GM18951 (cell line): Measurements from ENCODE around the gene IL1RAP.
"Not testable (repeated sequence)": the region's sequence is repeated elsewhere in the genome, so short reads cannot be mapped to it uniquely, and the experiment has no call there.

ENCODE experiments used
- POLR2A ChIP-seq: IDR thresholded peaks from 4 replicates; pipeline ENCODE4 v1.6.1; 2011; ENCODE audit warnings: mild to moderate bottlenecking; ENCODE audit not compliant: insufficient read length, insufficient read depth; ENCODE audit errors: extremely low read depth
- in situ Hi-C: fragments of 300-500 bp; cut with MboI; formaldehyde crosslinking; loops from one replicate; pipeline ENCODE4 v1.12.0; 2022; ENCODE audit warnings: low sequenced_read_pairs, mixed read lengths, inconsistent platforms; ENCODE audit not compliant: unreplicated experiment

Gene IL1RAP

DNA sequence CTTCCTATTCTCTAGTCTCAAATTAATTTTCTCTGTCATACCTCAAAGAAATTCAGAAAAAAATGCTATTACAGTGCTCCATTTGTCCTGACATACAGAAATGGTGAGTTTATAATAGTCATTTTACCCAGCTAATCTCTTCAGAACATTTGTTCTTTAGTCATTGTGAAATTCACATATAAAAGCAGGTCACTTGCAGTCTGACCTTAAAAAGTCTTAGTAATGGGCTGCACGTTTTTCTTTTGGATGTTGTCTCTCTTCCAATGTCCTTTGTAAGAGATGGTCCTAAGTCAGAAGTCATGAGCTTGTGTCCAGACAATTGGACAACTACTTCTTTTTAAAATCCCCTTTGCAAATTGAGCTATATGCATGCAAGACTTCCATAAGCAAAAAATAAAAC is 17.0 kb upstream of the IL1RAP start:
- in situ Hi-C loops: no loop called here
- TF ChIP-seq POLR2A: no peak

DNA sequence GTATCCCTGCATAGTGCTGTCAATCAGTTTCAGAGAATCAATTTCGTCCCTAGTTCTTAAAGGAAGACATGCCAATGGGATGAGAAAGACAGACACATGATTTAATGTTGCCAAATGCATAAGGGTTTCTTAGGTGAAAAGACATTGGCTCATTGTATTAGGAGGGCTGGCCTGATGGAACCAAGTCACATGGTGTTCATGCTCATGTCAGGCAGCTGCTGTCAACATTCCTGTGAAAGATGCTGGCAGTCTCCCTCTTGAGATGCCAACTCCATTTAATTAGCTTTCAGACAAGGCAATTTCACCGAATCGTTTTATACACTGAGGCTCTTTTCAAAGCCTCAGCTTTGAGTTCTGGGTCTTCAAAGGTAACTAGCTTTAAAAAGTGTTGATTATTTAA is 16.1 kb upstream of the IL1RAP start:
- in situ Hi-C loops: no loop called here
- no peak for TF ChIP-seq POLR2A

DNA sequence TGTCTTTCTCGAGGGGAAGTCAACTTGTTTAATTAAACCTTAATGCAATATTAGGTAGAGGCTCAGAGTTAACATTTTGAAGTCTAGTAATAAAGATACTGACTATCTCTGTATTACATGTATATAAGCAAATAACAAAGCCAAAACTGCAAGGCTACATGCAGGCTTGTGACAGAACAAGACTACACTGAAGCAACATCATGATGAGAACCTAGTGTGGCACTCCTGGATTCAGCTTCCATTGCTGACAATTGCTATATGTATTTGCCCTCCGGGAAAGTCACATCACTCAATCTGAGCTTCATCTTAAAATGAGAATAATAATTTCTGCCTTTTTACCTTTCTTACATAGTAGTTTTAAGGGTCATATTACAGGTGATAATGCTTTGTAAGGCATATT is 15.6 kb upstream of the IL1RAP start:
- TF ChIP-seq POLR2A: no peak
- in situ Hi-C loops: no loop called here

DNA sequence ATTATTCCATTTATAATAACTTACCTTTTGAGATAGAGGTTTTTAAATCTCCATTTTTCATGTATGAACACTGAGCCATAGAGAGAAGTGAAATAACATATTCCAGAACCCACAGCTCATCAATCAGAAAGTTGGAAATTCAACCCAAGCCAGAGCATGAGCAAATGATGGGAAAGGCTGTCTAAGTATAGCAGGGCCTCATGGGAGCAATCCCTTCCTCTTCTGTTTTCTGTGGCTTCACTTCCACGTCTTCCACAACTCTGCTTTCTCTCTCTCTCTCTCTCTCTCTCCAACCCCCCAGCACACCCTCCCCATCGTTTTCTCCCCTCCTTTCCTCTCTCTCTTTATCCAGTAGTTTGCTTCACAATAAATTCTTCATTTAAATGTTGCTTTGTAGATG is 14.8 kb upstream of the IL1RAP start:
- in situ Hi-C loops: no loop called here
- TF ChIP-seq POLR2A: no peak

DNA sequence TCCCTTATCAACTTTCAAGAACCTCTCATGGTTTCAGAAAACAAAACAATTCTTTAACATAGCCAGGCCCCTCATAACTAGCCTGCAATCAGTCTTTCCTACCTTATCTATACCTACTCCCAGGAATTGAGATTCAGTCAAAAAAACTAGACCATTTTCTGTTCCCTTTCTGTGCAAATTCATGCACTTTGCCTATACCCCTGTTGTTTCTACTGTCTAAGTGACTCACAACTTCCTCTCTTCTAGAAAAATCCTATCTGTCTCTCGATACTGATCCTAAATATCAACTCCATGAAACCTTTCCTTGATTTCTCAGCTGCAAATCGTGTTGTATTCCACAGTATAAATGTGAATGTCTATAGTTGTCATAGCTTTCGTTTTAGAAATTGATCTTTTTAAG is 10.9 kb upstream of the IL1RAP start:
- TF ChIP-seq POLR2A: no peak
- in situ Hi-C loops: no loop called here

DNA sequence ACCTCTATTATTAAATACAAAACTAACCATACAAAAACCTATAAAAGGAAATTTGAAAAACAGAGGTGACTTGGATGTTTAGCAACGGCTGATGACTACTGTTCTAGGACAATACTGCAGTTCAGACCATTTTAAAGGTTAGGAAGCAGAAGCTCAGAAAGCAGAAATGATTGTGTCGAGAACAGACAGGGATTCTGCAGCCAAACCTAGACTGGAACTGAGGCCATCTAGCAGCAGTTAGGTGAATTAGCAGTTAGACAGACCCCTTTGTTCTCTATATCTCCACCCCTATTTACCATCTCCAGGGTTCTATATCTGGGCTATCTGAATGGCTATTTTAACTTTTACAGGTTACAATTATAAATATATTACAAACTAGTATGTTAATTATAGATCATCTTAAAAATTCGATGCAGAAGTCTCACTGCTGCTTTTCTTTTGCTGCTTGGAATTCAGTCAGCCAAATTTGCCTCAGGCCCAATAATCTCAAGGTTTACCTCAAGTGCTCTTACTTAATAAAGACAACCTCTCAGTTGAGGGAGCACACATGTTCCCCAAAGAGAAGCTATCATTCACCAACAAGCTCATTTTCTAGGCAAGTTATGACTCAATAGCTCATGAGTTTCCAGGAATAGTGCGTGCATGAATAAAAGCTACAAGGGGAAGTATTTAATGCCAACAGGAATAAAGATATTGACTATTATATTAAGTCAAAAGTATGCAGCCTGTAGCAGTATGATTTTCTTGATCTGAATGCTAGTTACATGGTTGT is 9.3 kb upstream of the IL1RAP start:
- TF ChIP-seq POLR2A: no peak
- in situ Hi-C loops: no loop called here

DNA sequence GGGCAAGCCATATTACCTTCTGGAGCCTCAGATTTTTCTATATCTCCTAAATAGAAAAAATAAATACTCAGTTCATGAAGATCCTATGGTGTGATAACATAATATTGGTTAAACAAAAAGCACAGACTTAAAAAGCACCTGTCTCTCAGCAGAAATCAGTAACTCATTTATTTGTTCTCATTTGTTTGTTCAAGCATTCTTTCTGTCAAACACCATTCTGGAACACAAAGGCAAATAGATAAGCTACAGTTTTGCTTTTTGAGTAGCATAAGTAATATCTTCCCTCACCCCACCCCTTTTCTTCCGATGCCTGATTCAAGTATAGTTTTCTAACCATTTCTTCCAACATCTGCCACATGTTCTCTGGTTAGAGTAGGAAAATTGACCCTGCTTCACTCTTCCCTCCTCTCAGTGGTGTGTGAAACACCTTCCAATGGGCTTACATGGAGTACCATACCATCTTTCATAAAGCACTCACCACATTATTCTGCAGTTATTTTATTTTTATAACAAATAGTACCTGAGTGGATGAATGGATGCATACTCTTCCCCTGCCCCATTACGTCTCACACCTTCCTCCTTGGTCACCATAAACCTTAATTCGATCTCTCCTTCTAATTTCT is 8.4 kb upstream of the IL1RAP start:
- no peak for TF ChIP-seq POLR2A
- in situ Hi-C loops: no loop called here

DNA sequence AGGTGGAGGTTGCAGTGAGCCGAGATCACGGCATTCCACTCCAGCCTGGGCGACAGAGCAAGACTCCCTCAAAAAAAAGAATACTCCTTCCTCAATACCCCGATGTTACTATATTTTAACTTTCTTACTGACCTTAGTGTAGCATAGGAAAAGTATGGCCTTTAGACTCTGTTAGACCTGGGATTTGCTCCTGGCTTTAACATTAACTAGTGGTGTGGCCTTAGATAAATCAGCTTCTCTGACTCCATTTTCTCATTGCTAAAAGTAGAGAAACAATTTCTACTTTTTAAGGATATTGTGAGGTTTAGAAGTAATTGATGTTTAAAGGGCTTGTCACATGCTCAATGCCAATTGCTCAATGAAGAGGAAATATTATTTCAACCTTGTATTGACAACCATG is 7.6 kb upstream of the IL1RAP start:
- in situ Hi-C loops: no loop called here
- no peak for TF ChIP-seq POLR2A

DNA sequence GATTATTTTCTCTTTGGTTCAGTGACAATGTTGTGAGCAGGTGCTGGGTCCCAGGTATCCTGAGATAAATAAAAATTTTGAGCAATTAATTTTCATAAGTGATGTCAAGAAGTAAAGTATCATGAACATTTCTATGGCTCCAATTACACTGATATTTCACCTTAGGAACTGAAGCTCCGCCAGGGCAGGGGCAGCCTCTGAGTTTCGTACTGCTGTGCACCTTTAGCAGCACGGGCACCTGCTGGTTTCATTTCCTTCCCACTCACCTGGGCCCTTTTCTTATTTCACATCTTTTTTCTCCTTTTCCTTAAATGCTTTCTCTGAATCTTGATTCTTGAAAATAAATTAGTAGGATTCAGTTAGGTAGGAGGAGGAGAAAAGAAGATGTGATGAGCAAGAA is 1.2 kb upstream of the IL1RAP start:
- in situ Hi-C loops: no loop called here
- no peak for TF ChIP-seq POLR2A

DNA sequence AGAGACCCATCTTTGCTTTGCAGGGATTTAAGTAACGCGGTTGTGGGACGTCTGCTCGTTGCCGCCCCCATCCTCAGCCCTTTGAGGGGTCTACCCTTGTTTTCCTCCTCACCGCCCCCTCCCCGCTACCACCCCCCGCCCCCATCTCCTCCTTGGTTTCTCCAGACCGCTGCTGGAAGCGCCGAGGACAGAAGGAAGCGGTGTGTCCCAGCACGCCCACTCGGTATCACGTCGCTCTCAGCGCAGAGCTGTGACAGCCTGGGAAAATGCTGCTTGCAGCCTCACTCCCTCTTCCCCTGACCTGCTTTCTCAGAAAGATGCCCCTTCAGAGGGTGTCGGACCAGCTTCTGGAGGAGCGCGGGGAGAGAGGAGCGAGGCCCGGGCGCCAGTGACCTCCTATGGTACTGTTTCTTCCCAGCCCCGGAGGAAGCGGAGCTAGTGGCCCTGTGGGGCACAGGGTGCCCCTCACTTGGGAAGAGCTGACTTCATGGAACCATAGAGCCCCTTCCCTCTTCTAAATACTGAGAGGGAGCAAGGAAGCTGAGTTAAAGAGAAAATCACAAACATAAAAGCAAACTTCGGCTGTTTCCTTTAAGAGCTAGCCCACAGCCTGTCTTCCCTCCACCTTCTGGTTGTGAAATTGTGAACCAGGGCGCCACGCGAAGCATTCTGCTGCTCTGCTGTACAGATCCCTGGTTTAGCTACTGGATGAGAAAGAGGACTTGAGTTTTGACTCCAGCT is 698 bp downstream of the IL1RAP start:
- no peak for TF ChIP-seq POLR2A
- in situ Hi-C loops: no loop called here

DNA sequence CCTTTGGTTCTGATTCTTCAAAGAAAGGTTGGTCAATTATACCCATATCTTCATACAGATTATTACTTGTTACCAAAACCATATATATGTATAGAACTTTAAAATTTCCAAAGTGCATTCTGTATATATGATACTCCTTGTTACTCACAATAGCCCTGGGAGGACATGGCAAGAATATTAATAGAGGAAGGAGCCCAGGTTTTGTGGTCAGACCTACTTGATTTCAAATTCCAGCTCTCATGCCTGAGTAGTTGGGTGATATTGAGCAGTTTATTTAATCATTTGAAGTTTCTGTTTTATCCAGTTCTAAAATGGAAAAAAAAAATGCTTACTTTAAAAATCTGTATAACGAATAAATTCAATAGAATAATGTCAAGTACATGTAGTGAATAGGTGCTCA is 2.5 kb downstream of the IL1RAP start:
- no peak for TF ChIP-seq POLR2A
- in situ Hi-C loops: no loop called here

DNA sequence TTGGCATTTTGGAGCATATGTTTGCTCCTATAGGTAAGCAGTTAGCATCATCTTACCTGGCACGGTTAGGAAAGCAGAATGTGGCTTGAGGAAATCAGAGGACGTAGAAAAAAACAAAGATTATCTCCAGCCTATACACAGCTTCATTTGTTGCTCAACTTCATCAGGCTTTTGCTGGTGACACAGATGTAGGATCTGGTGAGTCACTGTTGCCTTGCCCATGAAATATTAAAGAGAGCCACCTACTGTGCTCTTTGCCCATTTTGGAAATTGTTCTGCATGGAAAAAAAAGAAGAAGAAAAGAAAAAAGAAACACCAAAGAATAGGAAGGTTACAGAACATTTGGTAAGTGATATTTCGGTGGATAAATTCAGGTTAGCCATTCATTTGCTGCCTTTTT is 3.8 kb downstream of the IL1RAP start:
- no peak for TF ChIP-seq POLR2A
- in situ Hi-C loops: no loop called here

DNA sequence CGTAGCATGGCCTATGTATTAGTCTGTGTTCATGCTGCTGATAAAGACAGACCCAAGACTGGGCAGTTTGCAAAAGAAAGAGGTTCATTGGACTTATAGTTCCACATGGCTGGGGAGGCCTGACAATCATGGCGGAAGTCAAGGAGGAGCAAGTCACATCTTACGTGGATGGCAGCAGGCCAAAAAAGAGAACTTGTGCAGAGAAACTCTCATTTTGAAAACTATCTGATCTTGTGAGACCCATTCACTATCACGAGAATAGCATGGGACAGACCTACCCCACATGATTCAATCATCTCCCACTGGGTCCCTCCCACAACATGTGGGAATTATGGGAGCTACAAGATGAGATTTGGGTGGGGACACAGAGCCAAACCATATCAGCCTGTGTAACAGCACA is 4.6 kb downstream of the IL1RAP start:
- in situ Hi-C loops: not testable (repeated sequence)

DNA sequence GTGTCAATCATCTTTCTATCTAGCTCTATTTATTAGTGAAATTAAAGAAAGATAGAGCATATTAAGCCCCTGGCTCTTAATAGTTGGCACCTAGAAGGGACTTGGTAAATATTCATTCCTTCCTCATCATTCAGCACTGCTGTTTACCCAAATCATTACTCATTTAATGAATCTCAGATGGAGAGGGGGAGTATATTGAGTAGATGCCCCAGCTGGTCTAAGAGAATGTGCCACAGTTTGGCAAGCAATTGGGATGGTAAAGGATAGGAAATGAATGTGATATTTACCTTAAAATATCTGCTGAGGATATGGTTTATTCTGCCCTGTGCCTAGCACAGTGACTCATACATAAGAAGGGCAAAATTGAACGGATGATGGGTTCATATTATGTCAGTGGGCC is 6.0 kb downstream of the IL1RAP start:
- TF ChIP-seq POLR2A: no peak
- in situ Hi-C loops: no loop called here
